ENCODE results near the gene TBC1D10B. TPM values are rescaled to one million over a fixed set of nuclear protein-coding genes. Genes with fewer than 3 reads are reported as not detected.

Gene TBC1D10B
- total RNA-seq, 3 donors from 2014 or later: 46.4 to 48.8 (median 47.5) TPM

DNA sequence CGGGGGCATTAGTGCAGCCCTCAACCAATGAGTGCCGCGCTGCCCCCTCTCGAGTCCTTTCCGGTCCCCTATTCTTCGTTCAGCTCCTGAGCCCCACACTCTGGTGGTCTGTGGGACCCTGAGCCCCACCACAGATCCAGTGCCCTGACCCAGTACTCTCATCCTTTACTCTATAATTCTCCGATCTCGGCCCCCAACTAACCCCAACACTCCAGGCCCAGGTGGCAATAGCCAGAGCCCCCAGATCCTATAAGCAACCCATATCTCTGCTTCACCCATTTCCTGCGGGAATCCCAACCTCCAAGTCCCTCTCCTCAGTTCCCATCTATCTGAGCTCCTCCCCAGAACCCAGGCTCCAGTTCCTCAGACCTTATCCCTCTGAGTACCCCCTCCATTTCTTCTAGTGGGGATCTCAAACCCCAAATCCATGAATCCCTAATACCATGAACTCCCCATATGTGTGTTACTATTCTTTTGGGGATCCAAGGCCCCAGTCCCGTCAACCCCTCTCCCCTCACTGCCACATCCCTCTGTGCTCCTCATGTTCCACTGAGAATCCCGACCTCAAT lies 1.0 kb upstream of the TBC1D10B start:
- TF ChIP-seq, protein P1, sequence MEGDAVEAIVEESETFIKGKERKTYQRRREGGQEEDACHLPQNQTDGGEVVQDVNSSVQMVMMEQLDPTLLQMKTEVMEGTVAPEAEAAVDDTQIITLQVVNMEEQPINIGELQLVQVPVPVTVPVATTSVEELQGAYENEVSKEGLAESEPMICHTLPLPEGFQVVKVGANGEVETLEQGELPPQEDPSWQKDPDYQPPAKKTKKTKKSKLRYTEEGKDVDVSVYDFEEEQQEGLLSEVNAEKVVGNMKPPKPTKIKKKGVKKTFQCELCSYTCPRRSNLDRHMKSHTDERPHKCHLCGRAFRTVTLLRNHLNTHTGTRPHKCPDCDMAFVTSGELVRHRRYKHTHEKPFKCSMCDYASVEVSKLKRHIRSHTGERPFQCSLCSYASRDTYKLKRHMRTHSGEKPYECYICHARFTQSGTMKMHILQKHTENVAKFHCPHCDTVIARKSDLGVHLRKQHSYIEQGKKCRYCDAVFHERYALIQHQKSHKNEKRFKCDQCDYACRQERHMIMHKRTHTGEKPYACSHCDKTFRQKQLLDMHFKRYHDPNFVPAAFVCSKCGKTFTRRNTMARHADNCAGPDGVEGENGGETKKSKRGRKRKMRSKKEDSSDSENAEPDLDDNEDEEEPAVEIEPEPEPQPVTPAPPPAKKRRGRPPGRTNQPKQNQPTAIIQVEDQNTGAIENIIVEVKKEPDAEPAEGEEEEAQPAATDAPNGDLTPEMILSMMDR (IDR thresholded peaks at IDR 0.05): no peak
- H3K9me3 ChIP-seq: no peaks in the 10 kb centered on the region
- peaks cover 16% of the 10 kb centered on the region for H3K4me1 ChIP-seq (ENCODE audit: low read depth)
- intact Hi-C loops (cut with DNase I, micrococcal nuclease): no loop called here
- ATAC-seq (no peak), DNase-seq (no peak)
- peak overlapping the region; percentile 75 for H3K4me3 ChIP-seq
- H3K36me3 ChIP-seq (ENCODE audit: low read depth): peaks cover 4% of the 10 kb centered on the region

DNA sequence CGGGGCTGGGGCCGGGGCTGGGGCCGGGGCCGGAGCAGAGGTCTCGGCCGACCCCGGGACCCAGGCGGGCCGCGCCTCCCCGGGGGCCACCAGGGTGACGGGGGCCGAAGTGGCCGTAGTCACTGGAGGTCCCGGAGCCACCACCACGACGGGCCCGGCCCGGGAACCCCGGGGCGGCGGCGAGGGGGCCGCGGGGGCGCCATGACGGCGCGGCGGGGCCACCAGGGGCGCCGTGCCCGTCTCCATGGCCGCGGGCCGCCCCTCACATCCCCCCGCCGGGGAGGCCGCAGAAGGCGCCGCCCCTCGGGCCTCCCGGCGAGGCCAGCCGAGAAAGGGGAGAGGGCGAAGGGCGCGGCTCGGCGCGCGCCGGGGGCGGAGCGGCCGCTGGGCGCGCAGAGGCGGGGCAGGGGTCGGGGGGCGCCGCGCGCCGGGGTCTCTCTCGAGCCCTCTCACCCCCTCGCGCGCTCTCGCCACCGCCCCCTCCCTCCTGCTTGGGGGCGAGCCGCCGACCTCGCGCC lies 297 bp downstream of the TBC1D10B start:
- DNase-seq: no peak
- peak overlapping the region; percentile 75 for H3K4me3 ChIP-seq
- no peak for ATAC-seq
- H3K9me3 ChIP-seq: no peaks in the 10 kb centered on the region
- peaks cover 4% of the 10 kb centered on the region for H3K36me3 ChIP-seq (ENCODE audit: low read depth)
- TF ChIP-seq, protein P1 (IDR thresholded peaks at IDR 0.05): peak; percentile 3
- intact Hi-C loops (cut with DNase I, micrococcal nuclease): no loop called here
- H3K4me1 ChIP-seq (ENCODE audit: low read depth): peaks cover 16% of the 10 kb centered on the region

DNA sequence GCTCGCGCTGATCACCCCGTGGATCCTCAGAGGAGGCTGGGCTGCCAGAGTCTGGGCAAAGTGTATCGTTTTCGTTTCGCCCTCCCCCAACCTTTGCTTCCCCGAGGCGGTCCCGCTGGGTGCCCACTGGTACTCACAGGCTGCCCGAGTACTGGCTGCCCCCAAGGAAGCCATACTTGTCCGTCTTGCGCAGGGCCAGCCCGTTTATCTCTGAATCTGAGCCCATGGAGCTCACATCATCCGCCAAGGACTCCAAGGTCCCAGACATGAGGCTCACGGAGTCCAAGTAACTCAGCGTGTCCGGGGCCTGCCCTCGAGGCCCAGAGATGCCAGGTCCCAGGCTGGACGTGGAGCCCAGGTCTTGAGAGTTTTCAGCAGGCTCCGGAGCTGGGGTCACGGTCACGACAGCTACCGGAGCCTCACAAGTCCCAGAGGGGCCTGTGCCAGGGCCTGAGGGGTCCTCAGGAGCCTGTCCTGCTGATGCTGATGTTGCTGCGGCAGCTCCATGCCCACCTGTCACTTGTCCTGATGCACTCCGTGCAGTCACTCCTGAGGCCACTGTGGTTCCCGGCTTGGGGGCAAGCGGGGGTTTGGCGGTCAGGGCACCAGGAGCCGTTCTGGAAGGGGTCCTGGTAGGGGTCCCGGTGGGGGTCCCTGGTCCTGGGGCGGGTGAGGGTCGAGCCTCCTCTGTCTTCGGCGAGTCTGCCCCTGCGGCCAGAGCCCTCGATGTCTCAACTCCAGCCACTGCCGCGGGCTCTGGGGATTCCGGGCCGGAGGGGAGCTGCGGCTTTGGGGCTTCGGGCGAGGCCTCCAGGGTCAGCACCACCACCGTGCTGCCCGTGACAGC lies 980 bp downstream of the TBC1D10B start:
- DNase-seq: peak in 2 of 3 donors; percentile 61 to 73
- peaks cover 16% of the 10 kb centered on the region for H3K4me1 ChIP-seq (ENCODE audit: low read depth)
- no peak for ATAC-seq

DNA sequence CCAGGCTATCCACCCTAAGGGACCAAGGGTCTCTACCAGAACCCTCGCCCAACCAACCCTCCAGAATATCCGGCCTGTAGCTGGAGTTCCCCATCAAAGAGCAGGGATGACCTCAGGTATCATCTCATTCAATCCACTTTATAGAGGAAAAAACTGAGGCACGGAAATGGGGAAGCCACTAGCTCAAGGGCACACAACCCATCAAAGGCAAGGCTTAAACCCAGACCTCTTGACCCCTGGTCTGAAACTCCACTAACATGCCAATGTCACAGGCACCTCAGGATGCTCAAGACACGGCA lies 1.6 kb downstream of the TBC1D10B start:
- peaks cover 4% of the 10 kb centered on the region for H3K36me3 ChIP-seq (ENCODE audit: low read depth)
- H3K9me3 ChIP-seq: no peaks in the 10 kb centered on the region
- DNase-seq: no peak
- peak overlapping the region; percentile 75 for H3K4me3 ChIP-seq
- intact Hi-C loops (cut with DNase I, micrococcal nuclease): no loop called here
- peaks cover 16% of the 10 kb centered on the region for H3K4me1 ChIP-seq (ENCODE audit: low read depth)
- TF ChIP-seq, protein P1 (IDR thresholded peaks at IDR 0.05): no peak
- ATAC-seq: no peak

More for the DNA sequence above, 980 bp downstream of the TBC1D10B start:
- intact Hi-C loops (cut with DNase I, micrococcal nuclease): no loop called here
- peak overlapping the region; percentile 75 for H3K4me3 ChIP-seq
- H3K36me3 ChIP-seq (ENCODE audit: low read depth): peaks cover 4% of the 10 kb centered on the region
- TF ChIP-seq, protein P1 (IDR thresholded peaks at IDR 0.05): no peak
- no peaks in the 10 kb centered on the region for H3K9me3 ChIP-seq

DNA sequence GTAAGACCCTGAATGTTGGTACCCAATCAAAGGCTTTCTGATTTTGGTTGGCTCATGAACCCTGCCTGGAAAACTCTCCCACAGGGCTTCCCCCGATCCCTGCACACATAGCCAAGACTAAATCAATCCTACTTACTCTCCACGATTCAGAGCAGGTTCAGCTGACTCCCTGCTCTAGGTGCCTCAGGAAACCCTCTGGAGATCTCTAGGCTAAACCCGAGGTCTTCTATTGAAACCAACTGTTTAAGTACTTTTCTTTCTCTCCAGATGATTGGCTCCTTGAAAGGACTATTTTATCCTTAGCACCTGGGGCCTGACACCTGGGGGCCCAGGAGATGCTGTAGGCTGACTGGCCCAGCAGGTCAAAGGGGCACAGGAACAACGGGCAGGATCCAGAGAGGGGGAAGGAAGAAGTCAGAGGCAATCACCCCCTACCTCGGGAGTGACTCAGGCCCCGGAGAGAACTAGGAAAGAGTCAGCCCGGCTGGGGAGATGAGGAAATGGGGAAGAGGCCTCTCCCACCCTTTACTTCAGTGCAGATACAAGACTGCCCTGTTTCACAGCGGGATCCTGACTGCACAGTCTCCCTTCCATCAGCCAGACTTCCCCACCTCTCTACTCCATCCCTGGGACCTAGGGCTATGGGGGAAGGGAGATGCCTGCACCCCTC lies 2.0 kb downstream of the TBC1D10B start:
- Histone ChIP-seq H3K9me3 (no peaks in the 10 kb centered on the region), H3K4me3 (no peak overlapping the region), H3K4me1 (ENCODE audit: low read depth) (peaks cover 16% of the 10 kb centered on the region), H3K36me3 (ENCODE audit: low read depth) (peaks cover 4% of the 10 kb centered on the region)
- TF ChIP-seq, protein P1 (IDR thresholded peaks at IDR 0.05): no peak
- intact Hi-C loops (cut with DNase I, micrococcal nuclease): no loop called here
- ATAC-seq (no peak), DNase-seq (no peak)

Measured in mucosa of descending colon (tissue), 3 donors.